ENCODE data around the gene ZNF442. TPM values are rescaled to one million over a fixed set of nuclear protein-coding genes. Genes with fewer than 3 reads are reported as not detected.
A peak's percentile ranks its signal among the peaks of the same experiment; 100 is the strongest.
"Not testable (repeated sequence)": the region's sequence is repeated elsewhere in the genome, so short reads cannot be mapped to it uniquely, and the experiment has no call there.

ZNF442 gene
- 0.39 TPM for polyA plus RNA-seq (2012; ENCODE audit: insufficient read depth, insufficient read length, low read depth)

- H3K4me1 ChIP-seq: no peaks in the 10 kb centered on the region
- H3K4me3 ChIP-seq (ENCODE audit: low read depth, low read length): peak within 1 kb of the TSS; percentile 77
- H3K27me3 ChIP-seq: no peaks in the 10 kb centered on the region
- DNase-seq: peak; percentile 98
- no peaks in the 10 kb centered on the region for H3K36me3 ChIP-seq
- H3K9me3 ChIP-seq: no peaks in the 10 kb centered on the region; the same call in 1 of the 2 replicates
- peak; percentile 67 for TF ChIP-seq CTCF (IDR thresholded peaks at IDR 0.05; ENCODE audit: low read depth, low read length)
Observed at GRCh38 chr19:12365236-12366162, at the start of gene ZNF442. ZNF442 (minus strand) TSS chr19:12365683; CDS start chr19:12363631, 2,052 bp downstream.

DNA sequence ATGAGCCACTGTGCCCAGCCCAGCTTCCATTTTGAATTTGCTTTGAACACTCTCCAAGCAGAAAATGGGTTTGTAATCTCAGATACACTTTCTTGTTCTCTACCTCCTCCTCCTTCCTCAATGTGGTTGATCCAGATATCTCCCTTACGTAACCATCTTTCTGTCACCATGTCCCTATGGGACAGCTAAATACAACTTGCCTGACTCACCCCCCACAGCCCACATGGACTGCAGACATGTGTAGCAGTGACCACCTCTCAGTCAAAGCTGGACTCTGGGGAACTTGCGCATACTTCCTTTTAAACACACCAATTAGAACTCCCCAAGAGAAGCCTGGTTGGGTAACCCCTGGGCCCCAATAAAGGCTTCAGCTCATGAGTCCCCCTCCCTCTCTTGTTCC, 46.4 kb upstream of the ZNF442 start:
- Histone ChIP-seq H3K4me3 (ENCODE audit: low read depth, low read length) (no peak overlapping the region), H3K9me3 (no peaks in the 10 kb centered on the region; the same call in 1 of the 2 replicates), H3K4me1 (no peaks in the 10 kb centered on the region), H3K27me3 (no peaks in the 10 kb centered on the region), H3K36me3 (no peaks in the 10 kb centered on the region)
- TF ChIP-seq CTCF (IDR thresholded peaks at IDR 0.05; ENCODE audit: low read depth, low read length): no peak
- no peak for DNase-seq

- no peaks in the 10 kb centered on the region for H3K4me1 ChIP-seq
- no peak for TF ChIP-seq CTCF (IDR thresholded peaks at IDR 0.05; ENCODE audit: low read depth, low read length)
- no peaks in the 10 kb centered on the region for H3K9me3 ChIP-seq
- H3K27me3 ChIP-seq: no peaks in the 10 kb centered on the region
- peak; percentile 97 for DNase-seq
- H3K36me3 ChIP-seq: no peaks in the 10 kb centered on the region
- H3K4me3 ChIP-seq (ENCODE audit: low read depth, low read length): peak within 1 kb of the TSS; percentile 71
Observed at GRCh38 chr19:12400633-12401502, 35.4 kb upstream of the ZNF442 start, which contains the start of gene ZNF799. ZNF799 (minus strand) TSS chr19:12401271; CDS start chr19:12401070, 201 bp downstream.

DNA sequence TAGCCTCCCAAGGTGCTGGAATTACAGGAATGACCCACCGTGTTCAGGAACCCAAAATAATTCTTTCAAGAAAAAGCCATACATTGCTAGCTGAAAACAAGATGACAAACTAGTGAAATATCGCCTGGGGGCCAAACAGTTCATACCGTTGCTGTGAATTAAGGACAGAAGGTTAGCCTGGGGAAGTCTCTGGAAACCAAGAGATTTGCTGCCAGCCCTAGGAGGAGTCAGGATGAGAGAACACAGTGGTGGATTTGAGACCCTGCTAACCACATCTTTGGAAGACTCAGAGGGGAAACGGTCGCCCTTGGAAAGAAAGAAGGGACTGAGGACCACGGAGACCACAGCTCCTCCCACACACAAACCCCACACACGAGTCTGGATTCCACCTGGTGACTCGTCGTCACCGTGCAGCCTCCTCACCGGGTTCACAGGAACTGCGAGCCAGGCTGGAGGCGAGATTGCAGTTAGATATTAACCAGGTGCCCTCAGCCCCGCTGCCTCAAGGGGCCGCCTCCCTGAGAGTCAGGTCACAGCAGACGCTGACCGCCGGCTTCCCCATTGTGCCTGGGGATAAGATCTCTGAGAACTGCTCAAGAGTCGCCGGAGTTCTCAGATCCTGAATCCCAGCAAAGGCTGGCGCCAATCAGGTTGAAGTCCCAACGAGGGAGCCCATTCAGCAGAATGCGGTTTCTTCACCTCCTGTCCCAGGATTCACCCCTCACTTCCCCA, 34.6 kb upstream of the ZNF442 start:
- H3K4me3 ChIP-seq (ENCODE audit: low read depth, low read length): peak overlapping the region; percentile 71
- DNase-seq: peak; percentile 16
- H3K27me3 ChIP-seq, H3K36me3 ChIP-seq, H3K4me1 ChIP-seq, H3K9me3 ChIP-seq: not testable (repeated sequence)

DNA sequence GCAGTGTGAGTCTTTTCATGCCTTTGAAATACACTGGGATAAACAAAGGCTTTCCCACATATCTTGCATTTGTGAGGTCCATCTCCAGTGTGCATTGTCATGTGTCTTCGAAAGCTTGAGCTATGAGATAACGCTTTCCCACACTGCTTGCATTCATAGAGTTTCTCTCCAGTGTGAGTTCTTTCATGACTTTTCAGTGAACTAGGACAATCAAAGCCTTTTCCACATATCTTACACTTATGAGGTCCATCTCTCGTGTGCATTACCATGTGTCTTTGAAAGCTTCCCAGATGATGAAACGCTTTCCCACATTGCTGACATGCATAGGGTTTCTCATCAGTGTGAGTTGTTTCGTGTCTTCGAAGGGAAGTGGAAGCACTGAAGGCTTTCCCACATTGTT, 25.7 kb upstream of the ZNF442 start:
- not testable (repeated sequence) for H3K36me3 ChIP-seq; H3K4me3 ChIP-seq (ENCODE audit: low read depth, low read length); DNase-seq; H3K27me3 ChIP-seq; H3K4me1 ChIP-seq; H3K9me3 ChIP-seq

GRCh38 chr19:12386365-12386764, 20.9 kb upstream of the ZNF442 start:
- H3K36me3 ChIP-seq; H3K27me3 ChIP-seq; DNase-seq; H3K4me3 ChIP-seq (ENCODE audit: low read depth, low read length); H3K4me1 ChIP-seq; H3K9me3 ChIP-seq: not testable (repeated sequence)

- no peak for TF ChIP-seq CTCF (IDR thresholded peaks at IDR 0.05; ENCODE audit: low read depth, low read length)
- DNase-seq: no peak
- Histone ChIP-seq H3K36me3 (no peaks in the 10 kb centered on the region), H3K27me3 (no peaks in the 10 kb centered on the region), H3K4me3 (ENCODE audit: low read depth, low read length) (no peak overlapping the region), H3K9me3 (no peaks in the 10 kb centered on the region), H3K4me1 (no peaks in the 10 kb centered on the region)
Observed at GRCh38 chr19:12380444-12380737, 14.9 kb upstream of the ZNF442 start.

Measured in BE2C (cell line).